ENCODE results near the gene SUN5.
A peak's percentile ranks its signal among the peaks of the same experiment; 100 is the strongest.

The SUN5 gene

DNA sequence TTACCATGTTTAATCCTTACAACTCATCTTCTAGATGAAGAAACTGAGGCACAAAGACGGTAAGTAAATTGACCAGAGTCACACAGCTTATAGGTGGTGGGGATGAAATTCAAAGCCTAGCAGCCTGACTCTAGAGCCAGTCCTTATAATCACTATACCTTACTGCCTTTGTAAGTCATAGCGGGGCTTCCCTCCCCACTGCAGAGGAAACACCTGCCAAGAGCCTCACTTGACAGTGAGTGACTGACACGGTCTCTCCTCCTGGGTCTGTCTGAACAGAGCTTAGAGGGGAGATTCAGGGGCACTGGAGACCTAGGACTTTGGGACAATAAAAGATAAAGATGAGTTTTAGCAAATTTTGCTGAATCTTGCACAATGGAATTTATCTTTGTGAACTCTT lies 12.8 kb downstream of the SUN5 start:
- DNase-seq: no peak

- no peak for DNase-seq
Measured at GRCh38 chr20:32990426-32990825, 13.8 kb downstream of the SUN5 start.

- no peak for DNase-seq
Measured at GRCh38 chr20:32989507-32990283, 14.5 kb downstream of the SUN5 start.

DNA sequence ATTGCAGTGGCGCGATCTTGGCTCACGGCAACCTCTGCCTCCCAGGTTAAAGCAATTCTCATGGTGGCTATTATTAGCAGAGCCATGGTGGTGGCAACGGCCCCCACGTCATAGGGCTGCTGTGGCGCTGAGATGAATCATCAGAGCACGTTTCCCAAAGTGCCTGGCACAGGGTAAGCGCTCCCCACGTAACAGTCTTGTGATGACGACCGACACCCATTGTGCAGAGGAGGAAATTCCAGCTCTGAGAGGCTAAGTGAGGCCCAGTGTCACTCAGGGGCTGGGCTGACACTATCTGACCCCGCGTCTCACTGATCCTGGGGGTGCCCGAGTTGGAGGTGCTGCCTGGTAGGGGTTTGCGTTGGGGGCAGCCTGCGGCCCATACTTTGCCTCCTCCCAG lies 16.2 kb downstream of the SUN5 start:
- DNase-seq: no peak

DNA sequence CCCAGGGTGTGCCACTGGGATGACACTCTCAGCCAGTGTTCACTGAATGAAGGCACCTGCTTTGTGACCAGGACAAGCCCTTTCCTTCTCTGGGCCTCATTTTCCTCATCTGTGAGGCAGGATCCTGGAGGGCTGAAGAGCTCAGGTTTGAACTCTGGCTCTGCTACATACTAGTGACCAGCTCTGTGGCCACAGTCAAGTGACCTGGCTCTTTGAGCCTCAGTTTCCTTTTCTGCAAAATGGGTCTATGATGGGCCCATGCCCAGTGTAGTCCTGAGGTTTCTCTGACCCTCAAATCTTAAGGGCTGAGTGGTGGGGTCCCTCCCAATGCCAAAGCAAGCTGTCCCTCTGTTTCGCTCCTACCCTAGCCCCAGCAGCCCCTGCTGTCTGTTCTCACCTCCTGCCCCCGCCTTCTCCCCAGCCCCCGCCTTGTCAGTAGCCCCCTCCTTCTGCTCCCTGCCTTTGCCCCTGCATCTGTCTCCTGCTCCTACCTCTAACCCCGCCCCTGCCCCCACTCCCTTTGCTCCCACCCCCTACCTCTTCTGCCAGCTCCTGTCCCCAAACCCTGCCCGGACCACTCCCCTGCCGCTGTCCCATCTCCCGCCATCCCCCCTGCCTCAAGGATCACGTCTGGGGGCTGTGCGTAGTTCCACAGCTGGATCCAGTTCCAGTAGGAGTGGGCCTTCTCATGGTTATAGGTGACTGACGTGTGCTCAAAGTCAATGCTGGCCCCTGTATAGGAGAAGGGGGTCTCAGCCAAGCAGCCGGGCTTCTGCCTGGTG lies 17.0 kb downstream of the SUN5 start:
- no peak for DNase-seq

GRCh38 chr20:32986331-32986966 lies 17.8 kb downstream of the SUN5 start:
- no peak for DNase-seq

DNA sequence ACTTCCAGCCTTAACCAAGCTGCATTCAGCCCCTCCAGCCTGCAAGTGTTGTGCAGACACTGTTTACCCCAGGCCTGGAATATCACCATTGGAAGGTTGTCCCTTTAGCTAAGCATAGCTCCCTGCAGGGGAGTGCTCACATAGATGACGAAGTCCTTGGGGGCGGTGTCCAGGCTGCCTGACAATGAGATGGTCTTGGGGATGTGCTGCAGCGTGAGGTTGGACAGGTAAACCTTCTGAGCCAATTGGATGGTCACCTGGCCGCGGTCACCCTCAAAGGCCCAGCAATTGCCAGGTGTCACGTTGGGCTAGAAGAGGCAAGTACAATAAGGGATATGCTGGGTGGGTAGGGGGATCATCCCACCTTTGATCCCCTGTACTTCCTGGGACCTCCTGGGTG lies 18.6 kb downstream of the SUN5 start:
- no peak for DNase-seq

DNA sequence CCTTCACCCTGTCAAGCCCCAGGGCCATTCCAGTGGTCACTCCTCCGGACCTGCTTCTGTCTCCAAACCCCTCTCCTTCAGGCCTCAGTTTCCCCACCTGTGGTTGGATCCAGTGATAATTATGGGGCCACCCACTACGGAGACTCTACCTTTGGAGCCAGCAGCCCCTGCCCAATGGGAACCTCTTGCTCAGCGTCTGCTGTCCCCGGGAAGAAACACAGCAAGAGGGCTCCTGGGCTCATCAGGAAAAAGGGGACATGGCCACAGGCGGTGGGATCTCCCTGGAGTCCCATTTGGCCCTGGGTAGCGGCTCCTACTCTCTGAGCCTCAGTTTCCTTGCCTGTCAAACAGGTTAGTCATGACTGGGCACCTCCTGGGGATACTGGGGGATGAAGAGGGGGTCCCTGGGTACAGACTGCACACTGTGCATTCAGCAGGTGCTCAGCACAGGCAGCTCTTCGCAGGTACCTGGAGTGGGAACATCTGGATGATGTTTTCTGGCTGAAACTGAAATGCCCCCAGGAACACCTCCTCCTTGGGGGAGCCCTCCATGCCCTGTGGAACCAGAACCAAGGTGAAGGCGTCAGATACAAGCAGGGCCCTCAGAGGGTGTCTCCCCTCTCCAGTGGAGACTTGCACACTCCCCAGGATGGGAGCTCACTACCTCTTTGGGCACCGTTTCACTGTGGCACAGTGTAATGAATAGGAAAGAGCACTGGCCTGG lies 19.4 kb downstream of the SUN5 start:
- DNase-seq: no peak

DNA sequence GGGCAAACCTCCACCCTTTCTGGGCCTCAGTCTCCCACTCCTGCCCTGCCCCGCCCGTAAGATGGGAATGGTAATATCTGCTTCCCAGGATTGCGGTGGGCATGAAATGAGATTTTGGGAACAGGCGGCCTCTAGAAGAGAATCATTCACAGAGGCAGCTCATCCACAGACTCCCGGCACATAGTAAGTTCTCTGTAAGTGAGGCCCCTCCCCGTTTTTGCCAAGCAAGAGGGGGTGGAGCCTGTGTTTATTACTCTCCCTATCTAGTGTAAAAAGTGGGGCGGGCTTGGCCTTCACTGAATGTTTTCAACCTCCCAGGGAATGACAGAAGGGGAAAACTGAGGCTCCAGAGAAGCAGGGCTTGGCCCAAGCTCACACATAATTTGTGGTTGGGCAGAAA lies 20.0 kb downstream of the SUN5 start:
- no peak for DNase-seq

DNA sequence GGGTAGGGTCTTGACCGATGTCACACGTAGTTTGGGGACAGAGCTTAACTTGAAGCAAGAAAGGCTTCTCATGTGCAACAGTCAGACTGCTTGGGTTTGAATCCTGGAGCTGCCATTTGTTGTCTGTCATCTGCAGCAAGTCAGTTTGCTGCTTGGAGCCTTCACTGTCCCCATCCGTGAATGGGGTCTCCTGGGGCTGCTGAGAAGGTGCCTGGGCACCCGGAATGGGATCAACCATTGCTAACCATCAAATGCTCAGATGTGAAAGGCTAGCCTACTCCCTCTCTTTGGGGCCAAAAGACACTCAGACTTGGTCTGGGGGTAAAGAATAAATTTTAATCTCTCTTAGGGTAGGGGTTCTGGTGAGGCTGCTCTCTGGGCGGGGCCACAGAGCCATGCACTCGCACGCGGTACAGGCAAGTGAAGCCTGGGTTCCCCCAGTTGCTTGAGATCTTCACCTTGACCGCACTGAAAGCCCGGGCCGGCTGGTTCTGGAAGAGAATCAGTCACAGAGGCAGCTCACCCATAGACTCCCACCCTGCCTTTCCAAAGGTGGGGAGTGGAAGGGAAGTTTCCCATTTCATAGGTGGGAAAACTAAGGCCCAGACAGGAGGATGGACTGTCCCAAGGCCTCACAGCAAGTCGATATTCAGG lies 20.6 kb downstream of the SUN5 start:
- no peak for DNase-seq

DNA sequence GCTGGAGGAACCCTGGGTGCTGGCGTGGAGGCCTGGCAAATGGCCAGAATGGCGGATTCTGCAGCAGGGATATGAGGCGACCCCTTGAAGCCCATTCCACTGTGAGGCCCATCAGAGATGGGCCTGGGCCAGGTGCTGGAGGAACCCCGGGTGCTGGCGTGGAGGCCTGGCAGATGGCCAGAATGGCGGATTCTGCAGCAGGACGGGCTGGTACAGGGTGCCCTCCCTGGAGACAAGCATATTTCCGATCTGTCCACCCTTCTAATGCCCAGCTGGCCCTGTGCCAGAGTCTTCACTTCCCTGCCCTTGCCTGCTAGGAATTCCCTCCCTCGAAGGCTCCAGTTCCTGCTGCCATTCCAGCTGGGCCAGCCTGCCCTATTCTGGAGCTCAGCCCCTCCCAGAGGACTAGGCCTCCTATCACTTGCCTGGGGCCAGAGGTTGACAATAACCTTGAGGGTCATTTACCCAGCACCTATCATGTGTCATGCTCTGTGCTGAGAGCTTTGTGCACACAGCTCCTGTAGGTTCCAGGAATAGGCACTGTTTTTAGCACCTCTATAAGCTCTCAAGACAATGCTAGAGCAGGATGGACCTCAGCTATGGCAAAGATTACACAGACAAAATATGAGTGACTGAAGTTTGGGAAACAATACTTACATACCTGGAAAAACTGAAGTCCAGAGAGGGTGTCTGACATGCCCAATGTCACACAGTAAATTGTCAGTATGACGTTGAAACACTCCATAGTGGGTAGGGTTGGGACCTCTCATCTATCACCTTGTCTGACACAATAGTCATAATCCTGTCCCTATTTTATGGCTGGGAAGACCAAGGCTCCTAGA lies 21.4 kb downstream of the SUN5 start:
- DNase-seq: no peak

GRCh38 chr20:32980990-32981389 lies 23.2 kb downstream of the SUN5 start:
- DNase-seq: no peak

- DNase-seq: no peak
Measured at GRCh38 chr20:32980131-32980941, 23.9 kb downstream of the SUN5 start.

- no peak for DNase-seq
Measured at GRCh38 chr20:32979201-32979998, 24.8 kb downstream of the SUN5 start.

- DNase-seq: peak; percentile 22
Measured at GRCh38 chr20:32978009-32978335, 26.3 kb downstream of the SUN5 start.

GRCh38 chr20:32977281-32978008 lies 26.8 kb downstream of the SUN5 start:
- DNase-seq: no peak

GRCh38 chr20:32976746-32977145 lies 27.5 kb downstream of the SUN5 start:
- no peak for DNase-seq

DNA sequence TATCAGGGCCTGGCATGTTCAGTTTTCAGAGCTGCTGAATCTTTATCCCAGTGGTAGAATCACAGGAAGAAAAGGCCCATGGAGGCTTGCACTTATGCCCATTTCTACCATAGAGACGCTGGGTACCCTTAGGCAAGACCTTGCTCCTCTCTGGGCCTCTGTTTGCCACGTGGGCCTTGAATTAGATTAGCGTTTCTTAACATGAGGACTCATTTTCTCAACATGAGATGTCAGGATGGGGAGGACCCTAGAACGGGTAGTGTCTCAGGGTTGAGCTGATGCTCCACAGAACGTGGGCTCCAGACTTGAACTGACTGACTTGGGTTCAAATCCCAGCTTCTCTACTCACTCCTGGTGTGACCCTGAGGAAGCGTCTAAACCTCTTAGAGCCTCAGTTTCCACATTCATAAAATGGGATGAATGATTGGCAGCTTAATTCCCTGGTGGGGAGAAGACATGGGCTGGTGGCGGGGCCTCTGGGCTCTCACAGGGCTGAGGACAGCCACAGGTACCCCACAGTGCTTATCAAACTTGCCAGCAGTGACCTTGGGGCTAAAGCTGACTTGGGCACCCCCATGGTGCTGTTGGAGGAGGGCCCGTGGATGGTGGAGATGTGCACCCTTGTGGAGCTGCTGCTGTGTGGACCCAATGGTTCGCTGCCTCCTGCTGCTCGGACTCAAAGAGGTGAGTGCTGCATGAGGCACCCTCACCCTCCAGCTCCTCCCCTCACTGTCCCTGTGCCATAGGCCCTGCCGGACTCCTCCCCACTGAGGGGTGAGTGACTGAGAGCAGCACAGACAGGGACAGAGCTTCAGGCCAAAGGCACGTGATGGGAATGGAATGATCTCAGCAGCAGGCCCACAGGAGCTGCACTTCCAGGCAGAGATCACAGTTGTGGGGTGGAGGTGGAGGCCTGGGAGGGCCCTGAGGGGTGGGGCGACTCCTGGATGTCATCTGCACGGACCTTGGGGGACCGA lies 28.2 kb downstream of the SUN5 start:
- no peak for DNase-seq
